ENCODE measurements around the gene MRPL46.

The MRPL46 gene

DNA sequence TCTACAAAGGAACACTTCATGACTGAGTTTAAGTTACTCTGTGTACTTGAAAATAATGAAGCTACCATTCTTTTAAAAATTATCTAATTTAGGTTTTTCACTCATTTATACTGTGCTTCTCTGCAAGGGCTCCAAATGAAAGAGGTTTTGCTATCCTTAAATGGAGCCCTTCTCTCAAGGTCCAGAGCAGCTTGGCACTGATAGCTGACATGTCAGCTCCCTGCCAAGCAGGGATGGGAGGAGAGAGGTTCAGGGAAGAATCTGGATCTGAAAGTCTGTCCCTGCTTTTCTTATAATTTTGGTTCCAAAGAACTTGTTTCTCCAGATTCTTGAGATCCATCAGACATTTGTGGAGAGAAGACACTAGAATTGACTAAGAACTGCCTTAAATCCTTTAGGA lies 39.4 kb upstream of the MRPL46 start:
- TF ChIP-seq, protein P1, sequence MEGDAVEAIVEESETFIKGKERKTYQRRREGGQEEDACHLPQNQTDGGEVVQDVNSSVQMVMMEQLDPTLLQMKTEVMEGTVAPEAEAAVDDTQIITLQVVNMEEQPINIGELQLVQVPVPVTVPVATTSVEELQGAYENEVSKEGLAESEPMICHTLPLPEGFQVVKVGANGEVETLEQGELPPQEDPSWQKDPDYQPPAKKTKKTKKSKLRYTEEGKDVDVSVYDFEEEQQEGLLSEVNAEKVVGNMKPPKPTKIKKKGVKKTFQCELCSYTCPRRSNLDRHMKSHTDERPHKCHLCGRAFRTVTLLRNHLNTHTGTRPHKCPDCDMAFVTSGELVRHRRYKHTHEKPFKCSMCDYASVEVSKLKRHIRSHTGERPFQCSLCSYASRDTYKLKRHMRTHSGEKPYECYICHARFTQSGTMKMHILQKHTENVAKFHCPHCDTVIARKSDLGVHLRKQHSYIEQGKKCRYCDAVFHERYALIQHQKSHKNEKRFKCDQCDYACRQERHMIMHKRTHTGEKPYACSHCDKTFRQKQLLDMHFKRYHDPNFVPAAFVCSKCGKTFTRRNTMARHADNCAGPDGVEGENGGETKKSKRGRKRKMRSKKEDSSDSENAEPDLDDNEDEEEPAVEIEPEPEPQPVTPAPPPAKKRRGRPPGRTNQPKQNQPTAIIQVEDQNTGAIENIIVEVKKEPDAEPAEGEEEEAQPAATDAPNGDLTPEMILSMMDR (IDR thresholded peaks at IDR 0.05; ENCODE audit: low read depth, low read length): no peak
- no peak overlapping the region for H3K4me3 ChIP-seq (ENCODE audit: low read depth, low read length)

DNA sequence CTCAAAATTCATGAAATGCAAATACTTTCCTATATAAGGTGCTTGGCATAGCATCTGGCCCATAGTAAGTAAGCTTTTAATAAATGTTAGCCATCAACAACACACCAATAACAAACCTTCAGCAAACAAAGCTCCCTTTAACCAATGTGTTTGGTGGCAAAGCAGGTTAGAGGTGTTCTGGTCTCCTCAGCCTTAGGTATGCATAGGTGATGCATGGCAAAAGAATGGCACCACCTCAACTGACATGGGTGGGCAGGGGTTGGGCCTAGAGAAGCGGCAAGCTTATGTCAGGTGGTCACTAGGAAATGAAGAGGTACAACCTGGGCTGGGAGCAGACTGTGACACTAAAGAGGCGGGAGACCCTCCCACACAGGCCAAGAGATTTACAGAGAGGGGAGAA lies 38.5 kb upstream of the MRPL46 start:
- H3K4me3 ChIP-seq (ENCODE audit: low read depth, low read length): no peak overlapping the region
- TF ChIP-seq, protein P1 (IDR thresholded peaks at IDR 0.05; ENCODE audit: low read depth, low read length): no peak

DNA sequence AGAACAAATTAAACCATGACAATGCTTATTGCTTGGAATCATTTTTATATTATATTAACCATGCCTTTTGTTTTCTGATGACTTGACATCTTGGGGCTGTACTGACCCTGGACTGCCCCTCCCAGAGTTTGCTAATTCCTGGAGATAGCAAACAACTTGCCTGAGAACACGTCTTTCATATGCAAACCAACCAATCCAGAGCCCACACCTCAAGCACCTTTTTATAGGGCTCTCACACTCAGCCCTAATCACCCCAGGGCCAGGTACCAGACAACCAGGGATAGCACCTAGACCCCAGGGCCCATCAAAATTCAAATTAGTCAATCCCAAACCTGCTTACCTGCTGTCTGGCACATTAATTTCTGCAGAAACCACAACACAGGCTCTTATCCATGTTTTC lies 37.3 kb upstream of the MRPL46 start:
- H3K4me3 ChIP-seq (ENCODE audit: low read depth, low read length): no peak overlapping the region
- TF ChIP-seq, protein P1 (IDR thresholded peaks at IDR 0.05; ENCODE audit: low read depth, low read length): no peak

DNA sequence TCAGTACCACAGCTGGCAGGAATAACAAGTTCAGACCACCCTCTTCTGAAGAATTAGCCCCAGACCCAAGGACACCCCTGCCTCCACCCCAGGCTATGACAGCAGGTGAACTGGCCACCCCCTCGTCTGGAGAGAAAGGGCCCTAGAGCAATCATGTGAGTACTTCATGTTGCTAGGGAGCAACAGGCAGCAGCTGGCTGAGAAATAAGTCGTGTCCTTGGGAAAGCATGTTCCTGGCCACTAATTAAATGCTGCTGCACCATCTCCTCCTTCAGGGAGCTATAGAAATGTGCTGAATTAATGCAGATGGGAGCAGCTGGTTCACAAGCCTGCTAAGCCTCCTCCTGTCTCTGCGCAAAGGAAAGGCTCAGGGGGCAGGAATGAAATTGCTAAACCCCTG lies 31.8 kb upstream of the MRPL46 start:
- TF ChIP-seq, protein P1 (IDR thresholded peaks at IDR 0.05; ENCODE audit: low read depth, low read length): no peak
- H3K4me3 ChIP-seq (ENCODE audit: low read depth, low read length): no peak overlapping the region

DNA sequence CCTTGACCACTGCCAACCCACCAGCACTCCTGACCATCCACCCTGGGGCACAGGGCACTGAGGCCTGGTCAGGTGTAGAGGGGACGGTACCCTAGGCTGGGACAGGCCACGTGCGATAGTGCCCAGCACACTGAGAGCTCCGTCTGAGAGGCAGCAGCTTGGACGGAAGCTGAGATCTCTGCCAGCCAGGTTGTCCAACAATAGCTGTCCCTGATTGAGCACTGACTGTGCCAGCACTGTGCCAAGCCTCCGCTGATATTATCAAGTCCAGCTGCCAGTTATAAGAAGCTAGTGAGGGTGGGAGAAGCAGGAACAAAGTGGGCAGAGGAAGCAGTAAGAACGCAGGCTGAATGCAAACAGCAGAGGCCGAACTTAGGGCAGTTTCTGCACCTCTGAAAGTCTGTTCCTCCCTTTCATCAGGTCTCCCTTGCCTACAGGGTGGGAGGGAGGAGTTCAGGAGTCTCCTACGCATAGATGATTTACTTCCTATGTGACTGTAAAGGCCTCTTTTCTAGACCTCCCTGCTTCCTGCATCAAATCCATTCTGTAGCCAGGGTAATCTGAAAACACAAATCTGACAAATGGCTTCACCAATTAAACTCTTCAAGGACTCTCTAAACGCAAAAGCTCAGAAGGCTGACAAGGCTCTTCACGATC lies 30.0 kb upstream of the MRPL46 start:
- TF ChIP-seq, protein P1 (IDR thresholded peaks at IDR 0.05; ENCODE audit: low read depth, low read length): no peak
- H3K4me3 ChIP-seq (ENCODE audit: low read depth, low read length): no peak overlapping the region

DNA sequence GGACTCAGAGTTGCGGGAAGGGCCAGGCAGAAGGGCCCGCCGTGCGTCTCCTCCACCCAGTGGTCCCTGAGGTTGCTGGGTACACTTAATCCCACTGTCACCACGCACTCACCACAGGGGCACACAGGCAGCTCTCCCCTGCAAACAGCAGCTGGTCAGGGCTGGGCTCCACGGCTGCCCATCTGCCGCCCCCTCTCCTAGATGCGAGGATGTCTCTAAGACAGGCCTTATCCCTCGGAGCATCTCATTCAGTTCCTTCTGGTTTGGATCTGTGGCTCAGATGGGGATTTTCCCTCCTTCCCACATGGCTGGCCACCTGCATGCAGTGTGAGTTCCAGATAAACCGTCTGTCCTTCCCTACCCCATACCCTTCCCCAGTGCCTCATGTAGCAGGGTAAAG lies 26.7 kb upstream of the MRPL46 start:
- TF ChIP-seq, protein P1 (IDR thresholded peaks at IDR 0.05; ENCODE audit: low read depth, low read length): no peak
- H3K4me3 ChIP-seq (ENCODE audit: low read depth, low read length): no peak overlapping the region

DNA sequence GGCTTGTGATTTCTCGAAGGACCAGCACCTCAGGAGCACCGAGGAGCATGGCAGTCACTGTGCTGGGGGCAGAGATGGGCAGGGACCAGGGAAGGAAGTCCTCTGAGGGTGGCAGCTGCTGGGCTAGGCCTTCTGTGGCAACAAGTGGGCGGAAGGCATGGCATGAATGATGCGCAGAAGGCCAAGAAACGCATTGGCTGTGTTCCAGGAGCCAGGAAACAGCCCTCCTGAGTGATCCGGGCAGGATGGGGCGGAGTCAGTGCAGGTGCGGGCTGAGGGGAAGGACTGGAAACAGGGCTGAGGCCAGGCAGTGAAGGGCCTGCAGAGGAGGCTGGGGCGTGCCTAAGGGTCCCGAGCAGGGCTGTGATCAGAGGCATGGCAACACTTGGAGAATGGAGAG lies 24.0 kb upstream of the MRPL46 start:
- no peak overlapping the region for H3K4me3 ChIP-seq (ENCODE audit: low read depth, low read length)
- TF ChIP-seq, protein P1 (IDR thresholded peaks at IDR 0.05; ENCODE audit: low read depth, low read length): no peak
